Cardiac muscle cell (in vitro differentiated cells and primary cell): ENCODE measurements around the gene CABLES2. TPM values are rescaled to one million over a fixed set of nuclear protein-coding genes. Genes with fewer than 3 reads are reported as not detected.
A peak's percentile ranks its signal among the peaks of the same experiment; 100 is the strongest.

Source experiments
- DNase-seq, 2 donors: peaks; one replicate each; pipeline versions ENCODE4 v3.0.0 to v3.0.0-alpha.2; 2010 to 2017; ENCODE audit warnings: low read depth in 1 of 2, low spot score in 1 of 2
- H3K27ac ChIP-seq: fragments of 200-600 bp; sonication (generic); 2 replicates; pipeline ENCODE4 v1.5.1; 2016
- H3K27me3 ChIP-seq: fragments of 200-600 bp; sonication (generic); 2 replicates; pipeline ENCODE4 v1.6.0; 2016; ENCODE audit warnings: control low read depth
- H3K36me3 ChIP-seq: fragments of 200-600 bp; sonication (generic); 2 replicates; pipeline ENCODE4 v1.5.1; 2016; ENCODE audit warnings: control low read depth
- H3K4me1 ChIP-seq: fragments of 200-600 bp; sonication (generic); 2 replicates; pipeline ENCODE4 v1.8.1; 2017; ENCODE audit warnings: low read depth, mild to moderate bottlenecking, mixed run types
- H3K4me3 ChIP-seq: fragments of 200-600 bp; sonication (generic); 2 replicates; pipeline ENCODE4 v1.5.1; 2016; ENCODE audit warnings: mild to moderate bottlenecking
- H3K9me3 ChIP-seq: fragments of 200-600 bp; sonication (generic); 2 replicates; pipeline ENCODE4 v1.5.1; 2017; ENCODE audit warnings: low read depth, mild to moderate bottlenecking, control low read depth
- CTCF ChIP-seq: IDR thresholded peaks from 2 replicates; pipeline ENCODE4 v1.5.1; 2012; ENCODE audit warnings: low read depth, mild to moderate bottlenecking, low read length
- polyA plus RNA-seq: library from polyadenylated mRNA; unstranded; fragments of >200 nt; fragmentation: Nextera tagmentation; extraction: Ambion mirVana; gene quantifications from 2 replicates; pipeline ENCODE4 v1.2.1, GENCODE V29; 2016
- total RNA-seq: library from RNA; depleted of rRNA; stranded (reverse); fragments of >200 nt; gene quantifications from 2 replicates; pipeline ENCODE4 v1.2.3, GENCODE V29; 2016

Gene CABLES2
- total and polyA plus RNA-seq, 2 experiments from 2014 or later = 17.9 to 21.4 TPM

- DNase-seq = no peak
- Histone ChIP-seq H3K27me3 (no peaks in the 10 kb centered on the region), H3K36me3 (no peaks in the 10 kb centered on the region), H3K4me1 (peaks cover 52% of the 10 kb centered on the region), H3K9me3 (no peaks in the 10 kb centered on the region), H3K4me3 (no peak overlapping the region), H3K27ac (no peak overlapping the region)
- TF ChIP-seq CTCF = no peak
Observed at GRCh38 chr20:62371588-62372041, 35.5 kb downstream of the CABLES2 start.

GRCh38 chr20:62370807-62371587, 36.1 kb downstream of the CABLES2 start:
- Histone ChIP-seq H3K27ac (peak overlapping the region; percentile 42), H3K9me3 (no peaks in the 10 kb centered on the region), H3K4me3 (no peak overlapping the region), H3K4me1 (peaks cover 51% of the 10 kb centered on the region), H3K27me3 (no peaks in the 10 kb centered on the region), H3K36me3 (no peaks in the 10 kb centered on the region)
- TF ChIP-seq CTCF = no peak
- DNase-seq = no peak

- Histone ChIP-seq H3K27me3 (no peaks in the 10 kb centered on the region), H3K4me3 (no peak overlapping the region), H3K27ac (peak overlapping the region; percentile 42), H3K4me1 (peaks cover 51% of the 10 kb centered on the region), H3K9me3 (no peaks in the 10 kb centered on the region), H3K36me3 (no peaks in the 10 kb centered on the region)
- peak in 1 of 2 donors; percentile 88 for DNase-seq
- no peak for TF ChIP-seq CTCF
Observed at GRCh38 chr20:62370115-62370806, 36.8 kb downstream of the CABLES2 start.

- TF ChIP-seq CTCF = no peak
- Histone ChIP-seq H3K27me3 (no peaks in the 10 kb centered on the region), H3K4me1 (peaks cover 54% of the 10 kb centered on the region), H3K36me3 (no peaks in the 10 kb centered on the region), H3K9me3 (no peaks in the 10 kb centered on the region), H3K27ac (peak overlapping the region; percentile 42), H3K4me3 (no peak overlapping the region)
- no peak for DNase-seq
Observed at GRCh38 chr20:62369815-62370114, 37.3 kb downstream of the CABLES2 start.

GRCh38 chr20:62368976-62369814, 37.9 kb downstream of the CABLES2 start:
- Histone ChIP-seq H3K27ac (peak overlapping the region; percentile 85), H3K4me3 (peak overlapping the region; percentile 10), H3K36me3 (no peaks in the 10 kb centered on the region), H3K27me3 (no peaks in the 10 kb centered on the region), H3K4me1 (peaks cover 59% of the 10 kb centered on the region), H3K9me3 (no peaks in the 10 kb centered on the region)
- TF ChIP-seq CTCF = peak; percentile 23
- peak; percentile 53 to 77 for DNase-seq
